GM12801 (cell line): ENCODE data around the gene CAB39L.

ENCODE experiments used
- CTCF ChIP-seq: IDR thresholded peaks from one replicate; pipeline ENCODE4 v1.5.1; 2011; ENCODE audit warnings: control low read depth; ENCODE audit not compliant: insufficient read length; ENCODE audit errors: extremely low read depth

Gene CAB39L

GRCh38 chr13:49424011-49424560 lies 19.8 kb downstream of the CAB39L start:
- no peak for TF ChIP-seq CTCF

- TF ChIP-seq CTCF: no peak
Measured at GRCh38 chr13:49421391-49421790, 22.5 kb downstream of the CAB39L start.

GRCh38 chr13:49419276-49419675 lies 24.6 kb downstream of the CAB39L start:
- TF ChIP-seq CTCF: no peak

GRCh38 chr13:49418206-49418605 lies 25.7 kb downstream of the CAB39L start:
- TF ChIP-seq CTCF: no peak

GRCh38 chr13:49417161-49417560 lies 26.7 kb downstream of the CAB39L start:
- TF ChIP-seq CTCF: no peak

- no peak for TF ChIP-seq CTCF
Measured at GRCh38 chr13:49412749-49413148, 31.1 kb downstream of the CAB39L start.

GRCh38 chr13:49411353-49411752 lies 32.5 kb downstream of the CAB39L start:
- TF ChIP-seq CTCF: no peak
